HCT116 (cell line): ENCODE measurements around the gene DAP. TPM values are rescaled to one million over a fixed set of nuclear protein-coding genes. Genes with fewer than 3 reads are reported as not detected.

ENCODE experiments used
- ATAC-seq: fragments of 200-7000 bp; cut with Tn5 transposase; 2 replicates; pipeline ENCODE4 v1.9.1; 2020; ENCODE audit warnings: mild to moderate bottlenecking, moderate library complexity
- BruUV-seq: library from RNA; stranded (reverse); fragments of 400-500 nt; replicated peaks from 2 replicates; lab custom pipeline; 2021; lab: Mats Ljungman, UMichigan
- CTCF ChIA-PET: fragments of 300-600 bp; sonication (Branson Sonifier 250); formaldehyde crosslinking; loops from one replicate; lab custom pipeline; 2021; ENCODE audit warnings: antibody characterized with exemption; lab: Charles Lee
- POLR2A ChIA-PET: fragments of 300-600, 350-600 bp; sonication (Branson Sonifier 250); formaldehyde crosslinking; loops from one replicate; lab custom pipeline; 2021; ENCODE audit warnings: antibody characterized with exemption; lab: Charles Lee
- RAD21 ChIA-PET, 2 experiments: fragments of 300-600 bp; sonication (Branson Sonifier 250); formaldehyde crosslinking; loops; one replicate each; lab custom pipeline; 2023; ENCODE audit warnings: low total read pairs in 2 of 2; ENCODE audit not compliant: uncharacterized antibody in 2 of 2, unreplicated experiment in 2 of 2, low non-redundant PET in 1 of 2; lab: Charles Lee
- DNase-seq: peaks from one replicate; pipeline ENCODE4 v3.0.0-alpha.2; 2010; ENCODE audit warnings: low read depth, low spot score
- H2AFZ ChIP-seq: fragments of 200-600 bp; shearing (Covaris generic), sonication (generic); 2 replicates; pipeline ENCODE4 v1.6.1; 2017; ENCODE audit warnings: low read depth, mixed run types, mixed read lengths, antibody characterized with exemption, low read length; ENCODE audit not compliant: poor library complexity, severe bottlenecking
- H3K27ac ChIP-seq: 2 replicates; pipeline ENCODE4 v1.5.1; 2012; ENCODE audit warnings: low read depth, low read length
- H3K27me3 ChIP-seq: fragments of 200-600 bp; sonication (generic); 2 replicates; pipeline ENCODE4 v1.6.1; 2016; ENCODE audit warnings: mixed run types, low read length, mixed read lengths; ENCODE audit not compliant: insufficient read depth
- H3K36me3 ChIP-seq, 2 experiments: fragments of 200-500 bp in 1 of 2; fragments of 200-600 bp in 1 of 2; sonication (Bioruptor generic) in 1 of 2; sonication (generic) in 1 of 2; 2 replicates each; pipeline versions ENCODE4 v1.5.1 to v1.6.1; 2014 to 2016; ENCODE audit warnings: low read length in 2 of 2, inconsistent platforms in 1 of 2, mixed read lengths in 1 of 2, mixed run types in 1 of 2; ENCODE audit not compliant: insufficient read depth in 2 of 2, control insufficient read depth in 1 of 2
- H3K4me1 ChIP-seq, 2 experiments: fragments of 200-600 bp in 1 of 2; sonication (generic) in 1 of 2; 2 replicates each; pipeline versions ENCODE4 v1.5.1 to v1.6.1; 2012 to 2017; ENCODE audit warnings: low read length in 2 of 2, inconsistent platforms in 1 of 2, mild to moderate bottlenecking in 1 of 2, mixed read lengths in 1 of 2, mixed run types in 1 of 2, moderate library complexity in 1 of 2; ENCODE audit not compliant: insufficient read depth in 2 of 2, control insufficient read depth in 1 of 2
- H3K4me2 ChIP-seq: fragments of 200-600 bp; sonication (generic); 2 replicates; pipeline ENCODE4 v1.6.1; 2017; ENCODE audit warnings: mixed run types, low read length, mixed read lengths
- H3K4me3 ChIP-seq, 2 experiments: fragments of 200-600 bp in 1 of 2; sonication (generic) in 1 of 2; replicated peaks in 1 of 2; 2 replicates each; pipeline ENCODE4 v1.5.1; 2011 to 2016; ENCODE audit warnings: low read length in 2 of 2, control low read depth in 1 of 2, low read depth in 1 of 2, mild to moderate bottlenecking in 1 of 2, mixed read lengths in 1 of 2, mixed run types in 1 of 2
- H3K79me2 ChIP-seq: fragments of 200-600 bp; sonication (generic); 2 replicates; pipeline ENCODE4 v1.6.1; 2017; ENCODE audit warnings: mild to moderate bottlenecking, mixed run types, low read length, moderate library complexity, mixed read lengths; ENCODE audit not compliant: insufficient read depth
- H3K9ac ChIP-seq: fragments of 200-600 bp; sonication (generic); 2 replicates; pipeline ENCODE4 v1.6.1; 2016; ENCODE audit warnings: low read length, mixed read lengths
- H3K9me2 ChIP-seq: fragments of 200-600 bp; sonication (generic), shearing (Covaris generic); 2 replicates; pipeline ENCODE4 v1.6.1; 2017; ENCODE audit warnings: mixed run types, mild to moderate bottlenecking, moderate library complexity; ENCODE audit not compliant: insufficient read depth
- H3K9me3 ChIP-seq, 2 experiments: fragments of 200-500 bp in 1 of 2; fragments of 200-600 bp in 1 of 2; sonication (Bioruptor generic) in 1 of 2; sonication (generic) in 1 of 2; 2 replicates each; pipeline ENCODE4 v1.6.1; 2014 to 2017; ENCODE audit warnings: low read length in 2 of 2, mixed read lengths in 2 of 2, inconsistent platforms in 1 of 2, low read depth in 1 of 2, mild to moderate bottlenecking in 1 of 2, mixed run types in 1 of 2, moderate library complexity in 1 of 2; ENCODE audit not compliant: control insufficient read depth in 1 of 2, insufficient read depth in 1 of 2
- H4K20me1 ChIP-seq: fragments of 200-600 bp; sonication (generic), shearing (Covaris generic); 2 replicates; pipeline ENCODE4 v1.6.1; 2017; ENCODE audit warnings: mixed run types, mild to moderate bottlenecking, moderate library complexity; ENCODE audit not compliant: insufficient read depth
- ATF3 ChIP-seq: IDR thresholded peaks from 2 replicates; pipeline ENCODE4 v1.6.1; 2012
- CBX3 ChIP-seq: IDR thresholded peaks from 2 replicates; pipeline ENCODE4 v1.6.1; 2012; ENCODE audit warnings: low read depth
- ELF1 ChIP-seq: IDR thresholded peaks from 2 replicates; pipeline ENCODE4 v1.6.1; 2012; ENCODE audit warnings: low read depth, borderline replicate concordance
- EZH2 ChIP-seq: fragments of 200-600 bp; sonication (generic); IDR thresholded peaks from 2 replicates; pipeline ENCODE4 v1.6.1; 2017; ENCODE audit warnings: antibody characterized with exemption, mixed run types
- EZH2phosphoT487 ChIP-seq: fragments of 200-600 bp; IDR thresholded peaks from 2 replicates; pipeline ENCODE4 v1.6.1; 2018; ENCODE audit warnings: antibody characterized with exemption, borderline replicate concordance
- FOSL1 ChIP-seq: IDR thresholded peaks from 2 replicates; pipeline ENCODE4 v1.6.1; 2012; ENCODE audit warnings: low read depth
- JUND ChIP-seq: IDR thresholded peaks from 2 replicates; pipeline ENCODE4 v1.6.1; 2012
- POLR2AphosphoS5 ChIP-seq: IDR thresholded peaks from 2 replicates; pipeline ENCODE4 v1.6.1; 2011; ENCODE audit warnings: mild to moderate bottlenecking, low read depth, low read length, moderate library complexity
- RAD21 ChIP-seq: IDR thresholded peaks from 2 replicates; pipeline ENCODE4 v1.6.1; 2012; ENCODE audit warnings: low read depth, mild to moderate bottlenecking
- REST ChIP-seq: IDR thresholded peaks from 2 replicates; pipeline ENCODE4 v1.6.1; 2012; ENCODE audit warnings: low read depth
- SIN3A ChIP-seq: IDR thresholded peaks from 2 replicates; pipeline ENCODE4 v1.6.1; 2012; ENCODE audit warnings: low read depth
- ZFX ChIP-seq: fragments of 450-650 bp; IDR thresholded peaks from 2 replicates; pipeline ENCODE4 v1.6.1; 2017
- intact Hi-C: fragments of 100-400 bp; cut with micrococcal nuclease; formaldehyde crosslinking; loops from 2 replicates; pipeline ENCODE4 v1.10.0; 2022
- total RNA-seq: library from RNA; stranded (reverse); gene quantifications from one replicate; pipeline ENCODE4 v1.2.1, GENCODE V29; 2021; ENCODE audit not compliant: unreplicated experiment

DAP gene
- total RNA-seq, 1 experiment from 2014 or later: 59.1 TPM

- Histone ChIP-seq H3K79me2 (peaks cover 3% of the 10 kb centered on the region; the same call in 1 of the 2 replicates), H3K27ac (no peak overlapping the region), H3K4me1 (peaks cover 25 to 26% of the 10 kb centered on the region in 2 experiments), H4K20me1 (no peaks in the 10 kb centered on the region), H3K9me2 (no peaks in the 10 kb centered on the region), H3K4me3 (no peak overlapping the region), H2AFZ (no peak overlapping the region), H3K4me2 (no peak overlapping the region), H3K27me3 (no peaks in the 10 kb centered on the region), H3K9me3 (no peaks in the 10 kb centered on the region), H3K36me3 (0 out of 4 replicates have a peak, but pooled peaks cover 0 to 4% of the 10 kb centered on the region in 2 experiments), H3K9ac (no peak overlapping the region)
- no peak for DNase-seq
- no peak for ATAC-seq
- ChIA-PET CTCF (no interaction called here), POLR2A (no interaction called here), RAD21 (no interaction called here)
- TF ChIP-seq POLR2AphosphoS5 (no peak), CBX3 (no peak), REST (no peak), ATF3 (no peak), FOSL1 (no peak), ELF1 (no peak), ZFX (no peak), JUND (no peak), EZH2phosphoT487 (no peak), SIN3A (no peak), EZH2 (no peak), RAD21 (no peak)
- intact Hi-C loops: no loop called here
- no TSS peak for BruUV-seq
Observed at GRCh38 chr5:10730043-10730351, 31.0 kb downstream of the DAP start.
